Epidermal melanocyte (primary cell): Measurements from ENCODE around the gene FAM167B.
"Not testable (repeated sequence)": the region's sequence is repeated elsewhere in the genome, so short reads cannot be mapped to it uniquely, and the experiment has no call there.

Experiments
- DNase-seq: peaks from one replicate; pipeline ENCODE4 v3.0.0; 2011; ENCODE audit warnings: low spot score; ENCODE audit not compliant: insufficient read length

FAM167B gene

GRCh38 chr1:32257227-32257508 lies 10.1 kb downstream of the FAM167B start:
- DNase-seq, result no peak

GRCh38 chr1:32263236-32263593 lies 16.2 kb downstream of the FAM167B start:
- DNase-seq, result not testable (repeated sequence)

GRCh38 chr1:32263744-32264143 lies 16.7 kb downstream of the FAM167B start:
- no peak for DNase-seq

DNA sequence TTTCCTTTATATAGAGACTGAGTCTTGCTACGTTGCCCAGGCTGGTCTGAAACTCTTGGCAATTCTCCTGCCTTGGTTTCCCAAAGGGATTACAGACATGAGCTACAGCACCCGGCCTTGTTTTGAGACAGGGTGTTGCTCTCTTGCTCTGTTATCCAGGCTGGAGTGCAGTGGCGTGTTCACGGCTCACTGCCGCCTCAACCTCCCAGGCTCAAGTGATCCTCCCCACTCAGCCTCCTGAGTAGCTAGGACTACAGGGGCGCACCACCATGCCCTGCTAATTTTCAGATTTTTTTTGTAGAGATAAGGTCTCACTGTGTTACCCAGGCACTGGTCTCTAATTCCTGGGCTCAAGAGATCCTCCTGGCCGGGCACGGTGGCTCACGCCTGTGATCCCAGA lies 18.8 kb downstream of the FAM167B start:
- DNase-seq, result no peak

- no peak for DNase-seq
Measured at GRCh38 chr1:32266921-32267591, 20.0 kb downstream of the FAM167B start.

DNA sequence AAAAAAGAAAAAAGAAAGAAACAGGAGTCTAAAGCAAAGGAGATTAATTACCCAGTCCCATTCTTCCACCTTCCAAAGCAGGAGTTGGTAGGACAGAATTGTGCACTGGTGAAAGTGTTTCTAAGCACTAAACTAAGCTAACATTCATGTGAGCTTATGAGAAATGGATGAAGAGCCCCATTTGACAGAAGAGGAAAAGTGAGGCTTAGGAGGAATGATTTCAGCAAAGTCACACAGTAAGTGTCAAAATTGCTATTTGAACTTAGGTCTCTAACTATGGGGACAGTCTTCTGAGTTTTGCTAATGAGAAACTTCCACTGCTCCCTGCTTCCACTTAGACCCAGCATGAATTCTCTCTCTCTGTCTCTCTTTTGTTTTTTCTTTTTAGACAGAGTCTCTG lies 22.7 kb downstream of the FAM167B start:
- DNase-seq, result no peak

GRCh38 chr1:32272557-32273390 lies 25.8 kb downstream of the FAM167B start:
- DNase-seq, result no peak

- no peak for DNase-seq
Measured at GRCh38 chr1:32273391-32274208, 26.6 kb downstream of the FAM167B start.

DNA sequence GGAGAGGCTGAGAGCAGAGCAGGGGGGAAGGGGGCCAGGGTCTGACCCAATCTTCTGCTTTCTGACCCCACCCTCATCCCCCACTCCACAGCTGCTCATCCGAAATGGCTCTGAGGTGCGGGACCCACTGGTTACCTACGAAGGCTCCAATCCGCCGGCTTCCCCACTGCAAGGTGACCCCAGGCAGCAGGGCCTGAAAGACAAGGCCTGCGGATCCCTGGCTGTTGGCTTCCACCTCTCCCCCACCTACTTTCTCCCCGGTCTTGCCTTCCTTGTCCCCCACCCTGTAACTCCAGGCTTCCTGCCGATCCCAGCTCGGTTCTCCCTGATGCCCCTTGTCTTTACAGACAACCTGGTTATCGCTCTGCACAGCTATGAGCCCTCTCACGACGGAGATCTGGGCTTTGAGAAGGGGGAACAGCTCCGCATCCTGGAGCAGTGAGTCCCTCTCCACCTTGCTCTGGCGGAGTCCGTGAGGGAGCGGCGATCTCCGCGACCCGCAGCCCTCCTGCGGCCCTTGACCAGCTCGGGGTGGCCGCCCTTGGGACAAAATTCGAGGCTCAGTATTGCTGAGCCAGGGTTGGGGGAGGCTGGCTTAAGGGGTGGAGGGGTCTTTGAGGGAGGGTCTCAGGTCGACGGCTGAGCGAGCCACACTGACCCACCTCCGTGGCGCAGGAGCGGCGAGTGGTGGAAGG lies 27.8 kb downstream of the FAM167B start:
- no peak for DNase-seq

DNA sequence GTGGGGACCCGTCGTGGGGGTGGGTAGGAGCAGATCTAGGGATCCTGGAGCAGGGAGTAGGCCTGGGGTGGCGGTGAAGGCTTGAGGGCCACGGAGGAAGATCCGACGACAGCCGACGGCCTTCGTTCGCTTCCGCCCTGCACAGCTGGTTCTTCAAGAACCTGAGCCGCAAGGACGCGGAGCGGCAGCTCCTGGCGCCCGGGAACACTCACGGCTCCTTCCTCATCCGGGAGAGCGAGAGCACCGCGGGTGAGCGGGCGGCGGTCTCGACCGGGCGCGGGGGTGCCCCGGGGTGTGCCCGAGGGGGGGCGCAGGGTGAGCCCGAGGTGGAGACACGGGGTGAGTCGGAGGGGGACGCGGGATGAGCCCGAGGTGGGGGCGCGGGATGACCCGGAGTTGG lies 28.4 kb downstream of the FAM167B start:
- DNase-seq, result no peak

DNA sequence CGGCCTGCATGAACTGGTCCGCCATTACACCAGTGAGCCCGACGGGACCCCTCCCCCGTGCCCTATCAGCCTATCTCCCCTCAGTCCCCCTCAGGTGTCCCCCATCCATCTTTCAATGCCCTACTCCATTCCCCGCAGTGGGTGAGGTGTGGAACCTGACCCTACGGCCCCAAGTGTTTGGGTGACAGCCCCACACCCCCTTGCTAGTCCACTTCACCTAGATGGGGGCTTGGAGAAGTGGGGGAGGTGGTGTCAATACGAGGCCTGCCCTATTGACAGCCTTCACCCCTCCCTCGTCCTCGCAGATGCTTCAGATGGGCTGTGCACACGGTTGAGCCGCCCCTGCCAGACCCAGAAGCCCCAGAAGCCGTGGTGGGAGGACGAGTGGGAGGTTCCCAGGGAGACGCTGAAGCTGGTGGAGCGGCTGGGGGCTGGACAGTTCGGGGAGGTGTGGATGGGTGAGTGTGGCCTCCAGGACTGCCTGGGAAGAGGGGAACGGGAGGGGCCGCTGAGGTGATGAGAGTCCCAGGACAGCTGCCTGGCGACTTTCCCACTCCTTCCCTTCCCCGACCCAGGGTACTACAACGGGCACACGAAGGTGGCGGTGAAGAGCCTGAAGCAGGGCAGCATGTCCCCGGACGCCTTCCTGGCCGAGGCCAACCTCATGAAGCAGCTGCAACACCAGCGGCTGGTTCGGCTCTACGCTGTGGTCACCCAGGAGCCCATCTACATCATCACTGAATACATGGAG lies 29.2 kb downstream of the FAM167B start:
- DNase-seq, result no peak

GRCh38 chr1:32284777-32285176 lies 37.8 kb downstream of the FAM167B start:
- DNase-seq, result not testable (repeated sequence)

- DNase-seq, result no peak
Measured at GRCh38 chr1:32285658-32286057, 38.6 kb downstream of the FAM167B start.

DNA sequence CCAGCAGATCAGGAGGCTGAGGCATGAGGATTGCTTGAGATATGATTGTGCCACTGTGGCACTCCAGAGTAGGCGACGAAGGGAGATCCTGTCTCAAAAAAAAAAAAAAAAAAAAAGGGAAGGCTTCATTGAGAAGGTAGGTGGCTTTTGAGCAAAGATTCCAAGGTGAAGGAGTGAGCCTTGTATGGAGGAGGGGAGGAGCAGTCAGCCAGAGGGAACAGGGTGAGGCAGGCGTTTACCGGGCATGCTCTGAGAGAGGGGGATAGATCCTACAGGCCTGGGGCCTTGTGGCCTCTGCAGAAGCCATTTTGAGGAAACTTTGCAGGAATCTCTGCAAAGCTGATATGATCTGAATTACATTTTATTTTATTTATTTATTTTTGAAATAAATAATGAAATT lies 39.7 kb downstream of the FAM167B start:
- no peak for DNase-seq

DNA sequence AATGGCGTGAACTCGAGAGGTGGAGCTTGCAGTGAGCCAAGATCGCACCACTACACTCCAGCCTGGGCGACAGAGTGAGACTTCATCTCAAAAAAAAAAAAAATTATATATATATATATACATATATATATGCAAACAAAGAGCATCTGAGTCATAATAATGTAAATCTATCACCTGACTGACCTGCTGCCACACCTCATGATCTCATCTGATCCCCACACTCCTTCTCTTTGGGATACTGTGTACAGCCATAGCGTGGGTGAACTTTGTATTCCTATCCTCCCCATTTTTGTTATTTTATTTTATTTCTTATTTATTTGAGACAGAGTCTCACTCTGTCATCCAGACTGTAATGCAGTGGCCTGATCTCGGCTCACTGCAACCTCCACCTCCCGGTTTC lies 42.2 kb downstream of the FAM167B start:
- no peak for DNase-seq

DNA sequence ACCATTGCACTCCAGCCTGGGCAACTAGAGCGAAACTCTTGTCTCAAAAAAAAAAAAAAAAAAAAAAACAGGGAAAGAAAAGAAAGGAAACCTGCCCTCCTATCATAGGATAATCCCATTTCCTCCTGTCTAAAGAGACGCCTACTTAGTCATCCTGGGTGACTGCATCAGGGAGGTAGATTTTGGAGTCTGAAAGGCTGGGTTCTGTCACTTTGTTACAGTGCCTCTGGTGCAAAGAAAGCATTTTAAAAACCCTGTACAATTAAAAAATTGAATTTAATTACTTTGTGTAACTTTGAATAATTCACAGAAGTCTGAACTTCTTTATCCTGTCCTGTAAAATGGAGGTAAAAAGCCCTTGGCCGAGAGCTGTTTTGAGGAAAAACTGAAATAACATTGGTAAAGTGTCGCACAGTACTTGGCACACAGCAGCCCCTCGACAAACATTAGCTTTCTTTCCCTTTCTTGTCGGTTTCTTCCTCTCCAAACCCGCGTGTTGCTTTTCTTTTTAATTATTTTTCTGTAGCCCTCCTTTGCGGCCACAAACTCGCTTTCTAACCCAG lies 44.2 kb downstream of the FAM167B start:
- DNase-seq, result no peak

GRCh38 chr1:32291708-32292538 lies 44.9 kb downstream of the FAM167B start, which contains the start of gene HDAC1:
Gene HDAC1 (plus strand): TSS chr1:32292083. CDS start chr1:32292170, 87 bp downstream.
- peak; percentile 81 for DNase-seq

DNA sequence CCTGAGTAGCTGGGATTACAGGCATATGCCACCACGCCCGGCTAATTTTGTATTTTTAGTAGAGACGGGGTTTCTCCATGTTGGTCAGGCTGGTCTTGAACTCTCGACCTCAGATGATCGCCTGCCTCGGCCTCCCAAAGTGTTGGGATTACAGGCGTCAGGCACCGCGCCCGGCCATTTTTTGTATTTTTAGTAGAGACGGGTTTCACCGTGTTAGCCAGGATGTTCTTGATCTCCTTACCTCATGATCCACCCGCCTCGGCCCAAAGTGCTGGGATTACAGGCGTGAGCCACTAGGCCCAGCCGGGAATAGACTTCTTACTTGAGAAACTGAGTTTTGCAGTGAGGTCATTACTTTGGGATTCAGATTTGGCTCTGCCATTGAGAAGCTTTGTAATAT lies 51.2 kb downstream of the FAM167B start:
- DNase-seq, result not testable (repeated sequence)
